GF-D8 (cell line): ENCODE data around the gene ZNF768.

Experiments used
- DNase-seq: peaks from one replicate; lab custom pipeline; 2025; lab: John Stamatoyannopoulos, UW

Gene ZNF768

DNA sequence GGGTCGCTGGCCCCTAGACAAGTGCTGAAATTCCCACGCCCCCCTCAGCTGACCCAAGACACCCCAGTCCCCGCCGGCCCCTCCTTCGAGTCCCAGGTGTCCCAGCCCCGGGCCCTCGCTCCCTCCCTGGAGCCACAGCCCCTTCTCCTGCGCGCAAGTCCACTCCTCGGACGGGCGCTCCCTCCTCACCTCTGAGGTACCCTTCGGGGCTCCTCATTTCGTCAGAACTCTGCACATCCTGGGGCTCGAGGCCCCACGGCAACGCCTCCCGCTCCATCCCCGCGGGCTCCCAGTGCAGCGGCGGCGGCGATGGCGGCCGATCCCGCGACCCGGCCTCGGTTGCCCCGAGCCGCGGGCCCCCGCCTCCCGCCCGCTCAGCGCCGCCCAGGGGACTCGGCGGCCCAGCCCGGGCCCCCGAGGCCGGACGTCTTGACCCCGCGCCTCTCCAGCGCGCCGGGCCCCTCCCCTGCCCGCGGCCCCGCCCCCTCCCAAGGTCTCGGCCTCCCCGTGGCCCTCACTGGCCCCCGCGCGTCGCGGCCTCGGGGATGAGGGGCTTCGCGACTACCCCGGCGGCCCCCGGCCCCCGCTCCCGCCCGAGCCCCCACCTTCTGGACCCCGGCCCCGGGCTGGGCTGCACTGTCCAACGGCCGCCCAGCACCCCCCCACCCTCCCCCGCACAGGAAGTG is at the start of gene ZNF768:
TSS of gene ZNF768 (minus strand) at position 430 of the 686 bp plus-strand sequence. CDS start at position 277, 153 bp downstream.
- no peak for DNase-seq

GRCh38 chr16:30574678-30575077 is 48.3 kb upstream of the ZNF768 start:
- DNase-seq, result no peak

DNA sequence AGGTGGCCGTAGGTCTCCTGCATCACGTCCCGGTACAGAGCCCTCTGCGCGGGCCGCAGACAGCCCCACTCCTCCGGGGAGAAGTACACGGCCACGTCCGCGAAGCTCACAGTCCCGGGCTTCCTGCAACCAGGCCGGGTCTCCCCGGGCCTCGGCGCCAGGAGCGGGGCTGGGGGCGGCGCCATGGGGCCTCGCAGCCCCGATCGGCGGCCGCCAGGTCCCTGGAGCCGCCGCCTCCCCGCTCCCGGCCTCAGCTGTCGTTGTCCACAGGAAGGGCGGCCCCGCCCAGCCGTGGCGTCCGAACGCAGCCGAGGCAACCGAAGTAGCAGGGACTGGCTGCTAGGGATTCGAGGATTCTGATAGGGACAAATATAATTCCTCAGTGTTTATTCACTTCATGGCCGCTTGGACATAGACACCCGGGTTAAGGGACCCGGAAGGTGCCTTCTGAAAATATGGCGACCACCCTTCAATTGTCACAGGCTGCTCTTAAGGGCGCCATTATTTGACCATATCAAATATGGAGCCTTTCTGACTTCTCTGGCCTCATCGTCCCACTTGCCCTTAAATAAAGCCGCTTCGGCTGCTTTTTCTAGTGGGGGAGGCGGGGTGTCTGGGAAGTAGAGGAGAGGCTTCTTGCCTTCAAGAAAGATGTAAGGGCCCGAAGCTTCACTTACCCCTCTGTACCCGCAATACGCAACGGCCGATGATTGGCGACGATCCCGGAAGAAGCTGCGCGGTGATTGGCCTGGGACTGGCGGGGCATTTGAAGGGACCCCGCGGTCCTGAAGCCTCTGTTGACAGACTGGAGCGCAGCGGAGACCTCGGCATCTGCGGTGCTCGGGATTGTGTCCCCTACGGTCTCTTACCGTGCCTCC is 45.3 kb upstream of the ZNF768 start, which contains the start of gene ZNF688:
TSS of gene ZNF688 (minus strand) at position 270 of the 878 bp plus-strand sequence. CDS start at position 185, 85 bp downstream.
- peak; percentile 98 for DNase-seq

GRCh38 chr16:30570636-30571444 is 44.5 kb upstream of the ZNF768 start:
- no peak for DNase-seq

DNA sequence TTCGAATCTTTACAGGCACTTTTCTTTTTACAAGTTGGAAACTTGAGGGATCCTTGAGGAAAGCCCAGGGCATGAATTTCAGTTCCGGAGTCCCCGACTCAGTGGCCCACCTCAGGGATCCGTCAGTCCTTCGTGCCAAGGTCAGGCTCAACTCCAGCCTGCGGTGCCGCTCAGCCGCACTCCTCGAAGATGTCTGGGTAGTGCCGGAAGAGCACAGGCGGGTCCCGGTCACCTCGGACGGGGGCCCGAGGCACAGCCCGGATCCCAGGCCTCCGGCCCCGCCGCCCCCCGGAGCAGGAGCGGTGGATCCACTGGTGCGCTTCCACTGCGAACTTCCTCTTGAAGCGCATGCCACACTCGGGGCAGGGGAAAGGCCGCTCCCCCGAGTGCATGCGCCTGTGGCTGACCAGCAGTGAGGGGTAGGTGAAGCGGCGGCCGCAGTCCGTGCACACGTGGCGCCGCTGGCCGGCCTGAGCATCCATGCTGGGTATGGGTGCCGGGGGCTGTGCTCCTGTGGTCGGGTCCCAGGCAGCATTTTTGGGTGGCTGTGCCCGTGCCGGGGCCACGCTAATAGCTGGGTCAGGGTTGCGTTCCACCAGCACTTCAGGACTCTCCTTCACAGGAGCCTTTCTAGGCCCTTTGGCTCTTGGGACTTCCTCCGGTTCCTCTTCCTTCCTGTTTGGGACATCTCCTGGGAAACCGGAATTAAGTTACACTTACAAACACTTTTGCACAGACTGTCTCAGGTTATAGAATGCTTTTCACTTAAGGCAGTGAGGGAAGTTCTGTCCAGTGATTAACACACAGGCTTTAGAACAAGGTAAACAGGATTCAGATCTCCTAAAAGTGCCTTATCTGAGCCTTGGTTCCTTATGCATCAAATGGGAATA is 43.6 kb upstream of the ZNF768 start:
- no peak for DNase-seq

- DNase-seq, result no peak
These were observed 42.9 kb upstream of the ZNF768 start for GRCh38 chr16:30569281-30569680.

DNA sequence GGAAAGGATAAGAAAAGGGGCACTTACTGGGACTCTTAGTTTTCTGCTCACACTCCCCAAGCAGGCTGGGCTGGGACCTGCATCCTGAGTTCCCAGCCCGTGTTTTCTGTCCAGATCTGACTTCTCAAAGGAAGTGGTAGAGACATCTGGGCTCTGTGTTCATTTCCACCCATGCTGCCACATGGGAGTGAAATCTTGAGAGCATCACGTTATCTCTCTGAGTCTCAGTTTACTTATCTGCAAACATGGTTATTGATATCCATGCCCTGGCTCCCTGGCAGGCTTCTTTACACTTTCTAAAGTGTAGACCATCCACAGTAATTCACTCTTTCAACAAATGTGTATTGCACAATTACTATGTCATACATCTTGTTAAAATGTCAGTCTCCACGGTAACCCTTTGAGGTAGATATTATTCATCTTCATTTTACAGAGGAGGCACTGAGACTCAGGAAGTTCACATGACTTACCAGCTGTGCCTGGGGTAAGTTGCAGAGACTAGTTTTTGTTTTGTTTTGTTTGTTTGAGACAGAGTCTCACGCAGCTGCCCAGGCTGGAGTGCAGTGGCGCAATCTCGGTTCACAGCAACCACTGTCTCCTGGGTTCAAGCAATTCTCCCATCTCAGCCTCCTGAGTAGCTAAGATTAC is 41.7 kb upstream of the ZNF768 start:
- DNase-seq, result peak; percentile 28

- no peak for DNase-seq
These were observed 41.0 kb upstream of the ZNF768 start for GRCh38 chr16:30567160-30567990.

- DNase-seq, result no peak
These were observed 40.2 kb upstream of the ZNF768 start for GRCh38 chr16:30566531-30566930.

DNA sequence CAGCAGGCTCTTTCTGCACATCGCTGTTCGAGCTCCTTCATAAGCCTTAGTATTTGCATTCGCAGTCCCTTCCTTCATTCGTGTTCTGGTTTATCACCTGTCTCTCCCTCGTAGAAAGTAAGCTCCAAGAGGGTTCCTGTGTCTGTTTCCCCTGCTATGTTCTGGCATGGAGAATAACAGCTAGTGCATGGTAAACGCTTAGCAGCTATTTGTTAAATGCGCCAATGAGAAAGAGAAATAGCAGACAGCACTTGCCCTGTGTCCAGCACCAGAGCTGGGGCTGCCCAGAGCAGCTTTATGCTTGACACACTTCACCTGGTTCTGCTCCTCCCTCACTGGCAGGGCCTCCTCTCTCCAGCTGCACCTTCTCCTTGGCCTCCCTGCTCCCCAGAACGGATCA is 39.6 kb upstream of the ZNF768 start:
- DNase-seq, result no peak

DNA sequence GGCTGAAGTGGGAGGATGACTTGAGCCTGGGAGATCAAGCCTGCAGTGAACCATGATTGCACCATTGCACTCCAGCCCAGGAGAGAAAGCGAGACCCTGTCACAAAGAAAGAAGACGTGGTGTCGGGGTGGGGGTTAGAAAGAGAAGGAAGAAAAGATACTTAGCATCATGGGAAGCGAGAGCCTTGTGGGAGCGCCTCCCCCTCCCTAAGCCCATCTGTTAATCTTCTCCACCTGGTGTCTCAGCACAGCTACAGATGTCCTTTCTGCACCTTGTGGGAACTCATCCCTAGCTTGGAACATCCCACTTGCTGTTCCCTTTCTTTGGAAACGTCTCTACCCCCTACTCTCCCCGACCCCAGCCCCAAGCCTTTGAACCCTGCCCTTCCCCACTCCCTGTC is 39.2 kb upstream of the ZNF768 start:
- DNase-seq, result no peak

GRCh38 chr16:30562021-30562420 is 35.7 kb upstream of the ZNF768 start:
- no peak for DNase-seq

DNA sequence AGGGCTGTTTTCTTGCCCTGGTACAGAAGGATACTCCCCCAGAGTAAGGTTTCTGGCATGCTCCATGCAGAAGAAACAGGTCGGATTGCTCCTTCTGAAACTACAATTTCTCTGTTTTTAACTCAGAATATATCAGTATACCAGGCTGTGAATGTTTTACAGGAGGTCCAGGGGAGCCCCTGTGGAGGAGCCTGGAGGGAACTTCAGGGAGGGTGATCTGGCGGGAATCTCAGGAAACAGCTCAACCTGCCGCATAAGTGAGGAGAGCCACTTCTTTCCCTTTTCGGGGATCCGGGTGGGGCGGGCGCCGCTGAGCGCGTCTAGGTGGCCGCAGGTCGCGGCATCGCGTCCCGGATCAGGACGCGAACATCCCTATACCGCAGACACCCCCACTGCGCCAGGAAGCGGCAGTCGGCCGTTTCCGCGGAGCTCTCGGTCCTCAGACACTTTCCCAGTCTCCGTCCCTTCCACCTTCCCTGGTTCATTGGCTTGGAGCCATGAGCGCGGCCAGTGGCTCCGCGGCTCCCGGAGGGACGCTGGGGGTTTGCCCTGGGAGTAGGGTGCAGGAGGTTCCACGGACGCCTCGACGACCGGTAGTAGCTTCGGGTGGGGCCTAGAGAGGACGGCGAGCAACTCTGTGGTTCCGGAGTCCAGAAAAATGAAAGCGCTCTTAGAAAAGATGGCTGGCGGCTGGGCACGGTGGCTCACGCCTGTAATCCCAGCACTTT is 34.9 kb upstream of the ZNF768 start:
- DNase-seq, result no peak

DNA sequence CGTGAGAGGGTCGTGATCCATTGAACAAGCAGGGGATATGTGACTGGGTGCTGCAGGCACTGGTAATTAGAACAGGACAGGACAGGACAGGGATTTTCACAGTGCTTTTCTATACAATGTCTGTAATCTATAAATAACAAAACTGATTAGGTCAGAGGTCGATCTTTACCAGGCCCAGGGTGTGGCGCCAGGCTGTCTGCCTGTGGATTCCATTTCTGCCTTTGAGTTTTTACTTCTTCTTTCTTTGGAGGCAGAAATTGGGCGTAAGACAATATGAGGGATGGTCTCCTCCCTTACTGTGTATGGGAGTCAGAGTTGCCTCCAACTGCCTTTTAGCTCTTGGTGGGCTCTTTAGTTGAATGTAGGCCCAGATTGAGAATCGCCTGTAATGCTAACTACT is 33.3 kb upstream of the ZNF768 start:
- no peak for DNase-seq

DNA sequence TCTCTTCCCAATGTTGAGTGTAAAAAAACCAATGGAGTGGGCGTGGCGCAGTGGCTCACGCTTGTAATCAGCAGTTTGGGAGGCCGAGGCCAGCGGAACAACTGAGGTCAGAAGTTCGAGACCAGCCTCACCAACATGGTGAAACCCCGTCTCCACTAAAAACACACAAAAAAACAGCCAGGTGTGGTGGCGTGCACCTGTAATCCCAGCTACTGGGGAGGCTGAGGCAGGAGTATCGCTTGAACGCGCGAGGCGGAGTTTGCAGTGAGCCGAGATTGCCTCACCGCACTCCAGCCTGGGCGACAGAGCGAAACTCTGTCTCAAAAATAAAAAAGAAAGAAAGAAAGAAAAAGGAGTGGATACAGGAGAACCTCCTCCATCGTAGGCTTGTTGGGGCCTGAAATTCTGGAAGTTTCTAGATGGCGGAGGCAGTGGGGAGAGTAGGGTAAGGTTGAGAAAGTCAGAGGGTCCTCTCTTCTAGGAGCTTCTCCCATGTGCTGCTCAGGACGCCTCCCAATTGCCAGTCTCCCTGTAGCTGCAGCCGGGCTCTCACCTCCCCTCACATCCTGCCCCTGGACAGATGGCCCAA is 32.5 kb upstream of the ZNF768 start:
- no peak for DNase-seq

DNA sequence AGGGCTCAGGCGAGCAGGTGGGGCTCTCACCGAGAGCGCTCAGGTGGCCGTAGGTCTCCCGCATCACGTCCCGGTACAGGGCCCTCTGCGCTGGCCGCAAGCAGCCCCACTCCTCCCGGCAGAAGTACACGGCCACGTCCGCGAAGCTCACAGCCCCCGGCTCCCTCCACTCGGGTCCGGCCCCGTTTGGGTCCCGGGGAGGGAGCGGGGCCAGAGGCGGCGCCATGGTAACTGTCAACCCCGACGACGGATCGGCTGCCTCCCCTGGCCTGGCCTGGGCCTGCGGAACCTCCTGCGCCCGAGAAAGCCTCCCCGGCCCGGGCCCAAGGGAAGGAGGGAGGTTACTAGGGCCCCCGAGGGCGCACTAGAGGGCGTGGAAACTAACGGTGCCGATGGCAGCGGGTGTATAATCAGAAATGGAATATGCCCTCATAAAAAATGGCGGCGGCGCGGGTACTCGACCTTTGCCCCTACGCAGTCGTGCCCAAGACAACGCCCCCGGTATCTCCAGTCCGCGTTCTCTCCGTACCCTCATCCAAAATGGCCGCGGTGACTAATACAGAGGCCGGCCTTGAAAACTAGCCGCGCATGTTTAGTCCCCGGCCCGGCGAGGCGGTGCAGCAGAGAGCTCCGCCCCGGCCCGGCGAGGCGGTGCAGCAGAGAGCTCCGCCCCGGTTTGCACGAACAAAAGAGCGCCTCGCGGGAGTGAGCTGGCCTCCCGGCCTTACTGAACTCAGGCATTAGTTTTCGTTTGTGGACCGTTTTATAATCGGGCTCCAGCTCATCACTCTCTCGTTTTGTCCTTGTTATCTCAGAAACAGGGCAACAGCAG is 31.8 kb upstream of the ZNF768 start, which contains the start of gene ZNF764:
TSS of gene ZNF764 (minus strand) at position 418 of the 832 bp plus-strand sequence. CDS start at position 226, 192 bp downstream.
- DNase-seq, result peak; percentile 93

DNA sequence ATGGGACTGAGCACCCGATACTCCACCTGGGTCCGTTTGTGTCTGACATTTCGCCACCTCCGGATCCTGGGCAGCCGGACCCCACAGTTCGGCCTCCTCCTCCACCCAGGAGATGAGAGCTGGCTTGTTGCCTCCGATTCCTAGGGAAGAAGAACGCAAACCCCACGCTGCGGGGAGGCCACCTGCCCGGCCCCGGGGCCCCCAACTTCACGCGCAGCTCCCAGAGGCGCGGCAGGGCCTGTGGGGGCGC is 31.3 kb upstream of the ZNF768 start:
- DNase-seq, result no peak

DNA sequence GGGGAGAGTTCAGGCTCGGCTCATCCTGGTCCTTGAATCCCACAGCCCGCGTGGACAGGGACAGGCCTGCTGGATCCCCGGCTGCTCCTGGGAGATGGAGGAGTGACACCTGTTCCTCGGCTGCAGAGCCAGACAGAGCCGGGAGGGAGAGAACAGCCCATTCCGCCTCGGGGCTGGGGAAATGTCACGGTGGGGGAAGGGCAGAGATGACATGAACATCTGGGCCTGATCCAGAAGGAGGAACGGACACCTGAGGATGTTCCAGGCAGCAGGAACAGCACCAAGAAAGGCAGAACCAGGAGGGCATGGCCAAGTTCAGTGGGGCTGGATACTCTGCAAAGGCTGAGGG is 29.7 kb upstream of the ZNF768 start:
- DNase-seq, result no peak
